ENCODE measurements around the gene ZBTB46. TPM values are rescaled to one million over a fixed set of nuclear protein-coding genes. Genes with fewer than 3 reads are reported as not detected.

ZBTB46 gene
- total and polyA plus RNA-seq, 4 donors: 0.79 to 12.1 (median 4.7) TPM

DNA sequence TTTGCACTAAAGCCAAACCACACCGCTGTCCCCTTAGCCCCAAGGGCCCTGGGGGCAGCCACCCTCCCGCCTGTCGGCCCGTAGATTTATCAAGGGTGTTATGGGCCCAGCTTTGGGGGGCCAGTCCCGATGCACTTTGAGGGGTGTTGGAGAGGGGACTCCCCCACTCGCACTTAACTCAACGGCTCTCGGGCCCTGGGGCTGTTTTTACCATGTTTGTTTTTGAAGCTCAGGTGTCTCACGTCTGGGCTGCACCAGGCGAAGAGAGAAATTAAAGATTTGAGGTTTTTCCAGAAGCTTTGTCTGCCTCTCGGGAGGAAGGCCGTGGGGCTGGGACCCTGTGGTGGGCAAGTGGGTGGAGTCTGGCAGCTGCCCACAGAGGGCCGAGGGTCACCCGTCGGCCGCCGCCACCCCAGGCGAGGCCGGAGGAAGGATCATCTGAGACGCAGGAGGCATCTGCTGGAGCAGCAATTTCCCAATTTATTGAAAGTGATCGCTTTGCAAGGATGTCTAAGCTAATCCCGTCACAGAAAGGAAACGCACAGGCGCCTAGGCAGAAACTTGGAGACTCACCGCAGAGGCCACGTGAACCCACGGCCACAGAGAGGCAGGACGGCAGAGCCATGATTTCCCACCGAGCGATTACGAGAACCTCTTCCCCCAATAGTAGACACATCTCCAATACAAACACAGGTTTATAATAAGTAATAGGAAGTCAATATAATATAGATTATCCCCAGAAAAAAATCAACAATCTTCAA is 87.7 kb downstream of the ZBTB46 start:
- Histone ChIP-seq H3K4me1 (ENCODE audit: control insufficient read depth in 4 of 4, insufficient read depth in 4 of 4, low read length in 3 of 4) (peaks cover 8 to 43% (median 35%) of the 10 kb centered on the region in 4 donors), H3K27me3 (ENCODE audit: control insufficient read depth in 4 of 4, insufficient read depth in 4 of 4, low read length in 3 of 4) (no peaks in the 10 kb centered on the region), H3K36me3 (ENCODE audit: control insufficient read depth in 4 of 4, insufficient read depth in 3 of 4, low read depth in 1 of 4, low read length in 3 of 4) (no peaks in the 10 kb centered on the region), H3K27ac (ENCODE audit: low read depth in 1 of 2, low read length in 2 of 2) (no peak overlapping the region), H3K9me3 (ENCODE audit: control insufficient read depth in 4 of 4, low read length in 3 of 4) (no peaks in the 10 kb centered on the region), H3K9ac (ENCODE audit: low read depth in 1 of 2, low read length in 2 of 2) (no peak overlapping the region), H3K4me3 (ENCODE audit: low read depth in 1 of 3, low read length in 3 of 3) (no peak overlapping the region)
- peak; percentile 35 for DNase-seq (ENCODE audit: low spot score)
- TF ChIP-seq, protein P1, sequence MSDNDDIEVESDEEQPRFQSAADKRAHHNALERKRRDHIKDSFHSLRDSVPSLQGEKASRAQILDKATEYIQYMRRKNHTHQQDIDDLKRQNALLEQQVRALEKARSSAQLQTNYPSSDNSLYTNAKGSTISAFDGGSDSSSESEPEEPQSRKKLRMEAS (IDR thresholded peaks at IDR 0.05): no peak
- no peak for TF ChIP-seq TAF1 (conservative IDR thresholded peaks at IDR 0.05)
- TF ChIP-seq FOXA1 (IDR thresholded peaks at IDR 0.05): no peak
- no peak for TF ChIP-seq SP1 (IDR thresholded peaks at IDR 0.05)
- TF ChIP-seq FOXA2 (IDR thresholded peaks at IDR 0.05): no peak
- no peak for TF ChIP-seq HNF4G (IDR thresholded peaks at IDR 0.05)
- no peak for TF ChIP-seq JUND (IDR thresholded peaks at IDR 0.05)
- no peak for TF ChIP-seq NR2F2 (IDR thresholded peaks at IDR 0.05)
- TF ChIP-seq GABPA (IDR thresholded peaks at IDR 0.05 in 1 of 2, conservative IDR thresholded peaks at IDR 0.05 in 1 of 2): no peak
- TF ChIP-seq HNF4A (conservative IDR thresholded peaks at IDR 0.05): no peak
- TF ChIP-seq, protein P2, sequence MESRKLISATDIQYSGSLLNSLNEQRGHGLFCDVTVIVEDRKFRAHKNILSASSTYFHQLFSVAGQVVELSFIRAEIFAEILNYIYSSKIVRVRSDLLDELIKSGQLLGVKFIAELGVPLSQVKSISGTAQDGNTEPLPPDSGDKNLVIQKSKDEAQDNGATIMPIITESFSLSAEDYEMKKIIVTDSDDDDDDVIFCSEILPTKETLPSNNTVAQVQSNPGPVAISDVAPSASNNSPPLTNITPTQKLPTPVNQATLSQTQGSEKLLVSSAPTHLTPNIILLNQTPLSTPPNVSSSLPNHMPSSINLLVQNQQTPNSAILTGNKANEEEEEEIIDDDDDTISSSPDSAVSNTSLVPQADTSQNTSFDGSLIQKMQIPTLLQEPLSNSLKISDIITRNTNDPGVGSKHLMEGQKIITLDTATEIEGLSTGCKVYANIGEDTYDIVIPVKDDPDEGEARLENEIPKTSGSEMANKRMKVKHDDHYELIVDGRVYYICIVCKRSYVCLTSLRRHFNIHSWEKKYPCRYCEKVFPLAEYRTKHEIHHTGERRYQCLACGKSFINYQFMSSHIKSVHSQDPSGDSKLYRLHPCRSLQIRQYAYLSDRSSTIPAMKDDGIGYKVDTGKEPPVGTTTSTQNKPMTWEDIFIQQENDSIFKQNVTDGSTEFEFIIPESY (IDR thresholded peaks at IDR 0.05): no peak
- no peak for TF ChIP-seq RXRA (IDR thresholded peaks at IDR 0.05)
- TF ChIP-seq RAD21 (IDR thresholded peaks at IDR 0.05): no peak
- TF ChIP-seq, protein P3, sequence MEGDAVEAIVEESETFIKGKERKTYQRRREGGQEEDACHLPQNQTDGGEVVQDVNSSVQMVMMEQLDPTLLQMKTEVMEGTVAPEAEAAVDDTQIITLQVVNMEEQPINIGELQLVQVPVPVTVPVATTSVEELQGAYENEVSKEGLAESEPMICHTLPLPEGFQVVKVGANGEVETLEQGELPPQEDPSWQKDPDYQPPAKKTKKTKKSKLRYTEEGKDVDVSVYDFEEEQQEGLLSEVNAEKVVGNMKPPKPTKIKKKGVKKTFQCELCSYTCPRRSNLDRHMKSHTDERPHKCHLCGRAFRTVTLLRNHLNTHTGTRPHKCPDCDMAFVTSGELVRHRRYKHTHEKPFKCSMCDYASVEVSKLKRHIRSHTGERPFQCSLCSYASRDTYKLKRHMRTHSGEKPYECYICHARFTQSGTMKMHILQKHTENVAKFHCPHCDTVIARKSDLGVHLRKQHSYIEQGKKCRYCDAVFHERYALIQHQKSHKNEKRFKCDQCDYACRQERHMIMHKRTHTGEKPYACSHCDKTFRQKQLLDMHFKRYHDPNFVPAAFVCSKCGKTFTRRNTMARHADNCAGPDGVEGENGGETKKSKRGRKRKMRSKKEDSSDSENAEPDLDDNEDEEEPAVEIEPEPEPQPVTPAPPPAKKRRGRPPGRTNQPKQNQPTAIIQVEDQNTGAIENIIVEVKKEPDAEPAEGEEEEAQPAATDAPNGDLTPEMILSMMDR (IDR thresholded peaks at IDR 0.05; ENCODE audit: low read depth, low read length, missing input control): no peak
- TF ChIP-seq EGR1 (IDR thresholded peaks at IDR 0.05; ENCODE audit: low read depth in 2 of 2): no peak
- TF ChIP-seq, protein P4, sequence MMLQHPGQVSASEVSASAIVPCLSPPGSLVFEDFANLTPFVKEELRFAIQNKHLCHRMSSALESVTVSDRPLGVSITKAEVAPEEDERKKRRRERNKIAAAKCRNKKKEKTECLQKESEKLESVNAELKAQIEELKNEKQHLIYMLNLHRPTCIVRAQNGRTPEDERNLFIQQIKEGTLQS (IDR thresholded peaks at IDR 0.05): no peak
- TF ChIP-seq, protein P5, sequence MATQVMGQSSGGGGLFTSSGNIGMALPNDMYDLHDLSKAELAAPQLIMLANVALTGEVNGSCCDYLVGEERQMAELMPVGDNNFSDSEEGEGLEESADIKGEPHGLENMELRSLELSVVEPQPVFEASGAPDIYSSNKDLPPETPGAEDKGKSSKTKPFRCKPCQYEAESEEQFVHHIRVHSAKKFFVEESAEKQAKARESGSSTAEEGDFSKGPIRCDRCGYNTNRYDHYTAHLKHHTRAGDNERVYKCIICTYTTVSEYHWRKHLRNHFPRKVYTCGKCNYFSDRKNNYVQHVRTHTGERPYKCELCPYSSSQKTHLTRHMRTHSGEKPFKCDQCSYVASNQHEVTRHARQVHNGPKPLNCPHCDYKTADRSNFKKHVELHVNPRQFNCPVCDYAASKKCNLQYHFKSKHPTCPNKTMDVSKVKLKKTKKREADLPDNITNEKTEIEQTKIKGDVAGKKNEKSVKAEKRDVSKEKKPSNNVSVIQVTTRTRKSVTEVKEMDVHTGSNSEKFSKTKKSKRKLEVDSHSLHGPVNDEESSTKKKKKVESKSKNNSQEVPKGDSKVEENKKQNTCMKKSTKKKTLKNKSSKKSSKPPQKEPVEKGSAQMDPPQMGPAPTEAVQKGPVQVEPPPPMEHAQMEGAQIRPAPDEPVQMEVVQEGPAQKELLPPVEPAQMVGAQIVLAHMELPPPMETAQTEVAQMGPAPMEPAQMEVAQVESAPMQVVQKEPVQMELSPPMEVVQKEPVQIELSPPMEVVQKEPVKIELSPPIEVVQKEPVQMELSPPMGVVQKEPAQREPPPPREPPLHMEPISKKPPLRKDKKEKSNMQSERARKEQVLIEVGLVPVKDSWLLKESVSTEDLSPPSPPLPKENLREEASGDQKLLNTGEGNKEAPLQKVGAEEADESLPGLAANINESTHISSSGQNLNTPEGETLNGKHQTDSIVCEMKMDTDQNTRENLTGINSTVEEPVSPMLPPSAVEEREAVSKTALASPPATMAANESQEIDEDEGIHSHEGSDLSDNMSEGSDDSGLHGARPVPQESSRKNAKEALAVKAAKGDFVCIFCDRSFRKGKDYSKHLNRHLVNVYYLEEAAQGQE (IDR thresholded peaks at IDR 0.05): no peak
- no peak for TF ChIP-seq YY1 (IDR thresholded peaks at IDR 0.05)
- 57% methylated on average over 31 of the region's 31 CpGs for WGBS
